GM19372 (cell line): ENCODE results near the gene EVC2.

Experiments used
- ATAC-seq: cut with Tn5 transposase; IDR thresholded peaks from one replicate; pipeline ENCODE4 v1.9.1; 2021; ENCODE audit warnings: mild to moderate bottlenecking, low read depth, moderate library complexity; ENCODE audit not compliant: unreplicated experiment

EVC2 gene

GRCh38 chr4:5526080-5526846 lies 182.1 kb downstream of the EVC2 start:
- ATAC-seq, result no peak

DNA sequence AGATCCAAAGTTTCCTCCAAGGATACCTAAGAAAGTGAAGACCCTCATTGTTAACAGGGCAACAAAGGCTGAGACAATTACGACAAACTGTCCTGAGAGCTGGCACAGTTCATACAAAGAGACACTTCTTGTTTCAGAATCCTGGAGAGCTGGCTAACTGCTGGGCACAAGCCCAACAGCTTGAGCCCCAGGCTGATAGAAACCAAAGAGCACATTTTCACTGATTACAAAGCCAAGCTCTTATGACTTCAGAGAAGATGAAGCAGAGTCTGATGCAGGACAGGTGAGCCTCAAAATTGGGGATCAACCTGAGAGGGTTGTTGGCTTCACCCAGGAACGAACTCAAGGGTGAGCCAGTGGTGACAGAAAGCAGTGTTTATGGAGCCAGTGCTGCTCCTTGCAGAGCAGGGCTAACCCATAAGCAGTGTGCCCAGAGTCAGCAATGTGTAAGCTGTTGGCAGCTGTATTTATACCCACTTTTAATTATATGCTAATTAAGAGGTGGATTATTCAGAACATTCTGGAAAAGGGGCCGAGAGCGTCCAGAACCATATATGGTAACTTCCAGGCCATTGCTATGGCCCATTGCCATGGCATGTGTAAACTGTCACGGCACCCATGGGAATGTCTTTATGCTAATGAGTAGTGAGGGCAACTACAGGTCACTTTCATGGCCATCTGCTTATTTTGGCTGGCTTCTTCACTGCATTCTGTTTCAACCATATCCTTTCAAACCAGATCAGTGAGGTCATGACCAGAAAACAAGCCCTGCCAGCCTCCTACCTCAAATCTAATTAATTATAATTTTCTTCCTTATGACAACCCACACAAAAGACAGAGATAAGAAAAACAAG lies 183.7 kb downstream of the EVC2 start:
- ATAC-seq, result no peak

GRCh38 chr4:5517372-5517771 lies 191.0 kb downstream of the EVC2 start:
- no peak for ATAC-seq

GRCh38 chr4:5515646-5516045 lies 192.7 kb downstream of the EVC2 start:
- ATAC-seq, result no peak
